DND-41 (cell line): Measurements from ENCODE around the gene PDLIM1.

Source experiments
- ATAC-seq: fragments of 200-7000 bp; cut with Tn5 transposase; 3 replicates; pipeline ENCODE4 v1.9.1; 2021; ENCODE audit warnings: low read depth; ENCODE audit not compliant: insufficient read depth
- DNase-seq: peaks from one replicate; pipeline ENCODE4 v3.0.0-alpha.2; 2020
- H2AFZ ChIP-seq: 2 replicates; pipeline ENCODE4 v1.6.0; 2012; ENCODE audit warnings: low read depth, low read length
- H3K27ac ChIP-seq: 2 replicates; pipeline ENCODE4 v1.5.1; 2012; ENCODE audit warnings: low read length, inconsistent platforms
- H3K27me3 ChIP-seq: fragments of 200-600 bp; sonication (generic); 2 replicates; pipeline ENCODE4 v1.6.0; 2012; ENCODE audit warnings: low read length, mild to moderate bottlenecking, inconsistent platforms; ENCODE audit not compliant: insufficient read depth, poor library complexity
- H3K36me3 ChIP-seq: 2 replicates; pipeline ENCODE4 v1.5.1; 2012; ENCODE audit warnings: low read length, inconsistent platforms; ENCODE audit not compliant: insufficient read depth
- H3K4me1 ChIP-seq: 2 replicates; pipeline ENCODE4 v1.5.1; 2012; ENCODE audit warnings: mild to moderate bottlenecking, low read length; ENCODE audit not compliant: insufficient read depth
- H3K4me2 ChIP-seq: 2 replicates; pipeline ENCODE4 v1.6.0; 2012; ENCODE audit warnings: mild to moderate bottlenecking, moderate library complexity, low read length, inconsistent platforms; ENCODE audit not compliant: insufficient read depth
- H3K4me3 ChIP-seq, 2 experiments: fragments of 200-600 bp in 1 of 2; shearing (Covaris generic) in 1 of 2; 2 replicates each; pipeline ENCODE4 v1.5.1; 2012 to 2016; ENCODE audit warnings: inconsistent platforms in 2 of 2, low read length in 2 of 2, mild to moderate bottlenecking in 2 of 2, low read depth in 1 of 2, moderate library complexity in 1 of 2
- H3K79me2 ChIP-seq: 2 replicates; pipeline ENCODE4 v1.6.0; 2012; ENCODE audit warnings: low read length, inconsistent platforms; ENCODE audit not compliant: insufficient read depth
- H3K9ac ChIP-seq: 2 replicates; pipeline ENCODE4 v1.6.0; 2012; ENCODE audit warnings: low read depth, mild to moderate bottlenecking, inconsistent platforms, low read length, moderate library complexity
- H3K9me3 ChIP-seq: 2 replicates; pipeline ENCODE4 v1.5.1; 2012; ENCODE audit warnings: low read length, moderate library complexity, mild to moderate bottlenecking, inconsistent platforms; ENCODE audit not compliant: insufficient read depth, severe bottlenecking
- H4K20me1 ChIP-seq: 2 replicates; pipeline ENCODE4 v1.6.0; 2012; ENCODE audit warnings: low read length; ENCODE audit not compliant: insufficient read depth
- CTCF ChIP-seq: IDR thresholded peaks from 2 replicates; pipeline ENCODE4 v1.5.1; 2012; ENCODE audit warnings: borderline replicate concordance, low read length, moderate library complexity, mild to moderate bottlenecking; ENCODE audit not compliant: poor library complexity, severe bottlenecking; ENCODE audit errors: extremely low read depth
- EZH2 ChIP-seq: IDR thresholded peaks from 3 replicates; pipeline ENCODE4 v1.6.1; 2012; ENCODE audit warnings: borderline replicate concordance, low read depth, mild to moderate bottlenecking, moderate library complexity, low read length, inconsistent platforms; ENCODE audit not compliant: severe bottlenecking

PDLIM1 gene

GRCh38 chr10:95314192-95314918 lies 23.6 kb upstream of the PDLIM1 start:
- Histone ChIP-seq H3K4me2 (no peak overlapping the region), H2AFZ (no peak overlapping the region), H3K27ac (no peak overlapping the region)

DNA sequence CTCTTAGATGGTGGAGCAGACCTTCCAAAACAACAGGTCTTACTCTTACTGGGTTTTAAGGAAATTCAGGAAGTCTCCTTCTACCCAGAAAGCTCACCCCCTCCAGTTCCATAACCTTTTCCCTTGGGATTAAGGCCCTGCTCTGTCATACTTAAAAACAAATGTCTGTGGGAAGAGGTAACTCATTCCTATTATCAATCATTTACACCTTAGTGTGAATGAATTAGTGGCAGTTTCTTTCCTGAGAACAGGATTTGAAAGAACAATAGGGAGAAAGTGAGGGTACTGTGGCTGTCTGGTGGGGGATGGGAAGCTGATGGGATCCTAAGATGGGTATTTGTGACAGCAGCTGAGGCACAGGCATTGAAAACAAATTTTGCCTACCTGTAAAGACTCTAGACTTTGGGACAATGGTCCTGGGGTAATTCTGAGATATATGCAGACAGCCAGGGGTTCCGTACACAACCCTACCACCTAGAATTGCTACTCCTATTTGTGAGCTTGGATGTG lies 22.2 kb upstream of the PDLIM1 start:
- no peak overlapping the region for H3K4me3 ChIP-seq
- TF ChIP-seq CTCF (no peak), EZH2 (no peak)
- H3K27me3 ChIP-seq: peaks cover 7% of the 10 kb centered on the region
- H3K9ac ChIP-seq: no peak overlapping the region
- no peak overlapping the region for H3K27ac ChIP-seq
- H3K79me2 ChIP-seq: no peaks in the 10 kb centered on the region
- no peak for ATAC-seq
- H3K4me1 ChIP-seq: no peaks in the 10 kb centered on the region
- no peak overlapping the region for H3K4me2 ChIP-seq
- H3K9me3 ChIP-seq: no peaks in the 10 kb centered on the region
- DNase-seq: no peak
- H4K20me1 ChIP-seq: no peaks in the 10 kb centered on the region
- no peak overlapping the region for H2AFZ ChIP-seq
- H3K36me3 ChIP-seq: no peaks in the 10 kb centered on the region

More at GRCh38 chr10:95314192-95314918, 23.6 kb upstream of the PDLIM1 start:
- Histone ChIP-seq H3K4me1 (no peaks in the 10 kb centered on the region), H3K4me3 (no peak overlapping the region), H3K79me2 (no peaks in the 10 kb centered on the region), H3K36me3 (no peaks in the 10 kb centered on the region), H3K27me3 (peaks cover 7% of the 10 kb centered on the region), H3K9me3 (no peaks in the 10 kb centered on the region), H3K9ac (no peak overlapping the region), H4K20me1 (no peaks in the 10 kb centered on the region)
- no peak for TF ChIP-seq EZH2
- DNase-seq (no peak), ATAC-seq (no peak)

DNA sequence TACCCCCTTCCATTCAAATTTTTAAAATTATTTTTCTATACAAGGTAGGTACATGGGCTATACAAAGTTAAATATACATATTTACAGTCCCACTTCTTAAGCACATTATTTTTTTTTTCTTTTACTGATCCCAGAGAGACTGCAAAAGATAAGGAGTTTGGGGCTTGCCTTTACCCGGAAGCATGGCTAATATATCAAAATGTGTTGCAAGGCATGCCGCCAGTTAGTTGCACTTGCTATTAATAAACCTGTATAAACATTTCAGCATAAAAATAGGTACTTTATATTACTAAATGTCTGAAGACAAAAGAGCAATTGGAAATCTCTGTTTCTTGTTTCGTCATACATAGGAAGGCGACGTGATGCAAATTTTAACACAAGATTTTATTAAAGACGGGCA lies 21.5 kb upstream of the PDLIM1 start:
- H3K4me1 ChIP-seq: no peaks in the 10 kb centered on the region
- H3K4me3 ChIP-seq: no peak overlapping the region
- no peaks in the 10 kb centered on the region for H3K9me3 ChIP-seq
- no peak for DNase-seq
- no peak overlapping the region for H2AFZ ChIP-seq
- no peaks in the 10 kb centered on the region for H3K79me2 ChIP-seq
- ATAC-seq: no peak
- peaks cover 7% of the 10 kb centered on the region for H3K27me3 ChIP-seq
- H3K27ac ChIP-seq: no peak overlapping the region
- no peak overlapping the region for H3K9ac ChIP-seq
- no peak overlapping the region for H3K4me2 ChIP-seq
- TF ChIP-seq CTCF: no peak
- H3K36me3 ChIP-seq: no peaks in the 10 kb centered on the region
- H4K20me1 ChIP-seq: no peaks in the 10 kb centered on the region

DNA sequence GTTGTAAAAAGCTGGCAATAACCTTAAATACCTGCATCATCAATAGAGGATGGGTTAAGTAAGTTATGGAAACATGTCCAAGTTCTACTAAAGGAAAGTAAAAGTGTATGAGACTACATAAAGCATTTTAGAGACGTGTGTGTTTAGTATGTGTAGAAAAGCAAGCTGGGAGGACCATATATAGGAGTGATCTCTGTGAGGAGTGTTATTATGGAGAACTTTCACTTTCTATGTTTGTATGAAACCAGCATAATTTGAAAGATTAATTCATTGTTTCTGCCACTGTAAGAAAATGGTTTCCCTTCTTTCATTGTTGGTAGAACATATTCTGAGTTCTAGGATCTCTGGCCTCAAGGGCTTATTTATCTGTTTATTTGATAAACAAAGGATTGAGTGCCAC lies 19.2 kb upstream of the PDLIM1 start:
- H3K9ac ChIP-seq: no peak overlapping the region

More for the DNA sequence above, 19.2 kb upstream of the PDLIM1 start:
- Histone ChIP-seq H3K27me3 (peaks cover 7% of the 10 kb centered on the region), H2AFZ (no peak overlapping the region), H3K4me1 (no peaks in the 10 kb centered on the region), H3K4me3 (no peak overlapping the region), H3K36me3 (no peaks in the 10 kb centered on the region), H3K4me2 (no peak overlapping the region), H3K9me3 (no peaks in the 10 kb centered on the region), H4K20me1 (no peaks in the 10 kb centered on the region), H3K27ac (no peak overlapping the region), H3K79me2 (no peaks in the 10 kb centered on the region)
- no peak for DNase-seq
- TF ChIP-seq CTCF: no peak
- TF ChIP-seq EZH2: no peak
- ATAC-seq: no peak
